ENCODE results near the gene DIP2A.
"Not testable (repeated sequence)": the region's sequence is repeated elsewhere in the genome, so short reads cannot be mapped to it uniquely, and the experiment has no call there.

DIP2A gene

DNA sequence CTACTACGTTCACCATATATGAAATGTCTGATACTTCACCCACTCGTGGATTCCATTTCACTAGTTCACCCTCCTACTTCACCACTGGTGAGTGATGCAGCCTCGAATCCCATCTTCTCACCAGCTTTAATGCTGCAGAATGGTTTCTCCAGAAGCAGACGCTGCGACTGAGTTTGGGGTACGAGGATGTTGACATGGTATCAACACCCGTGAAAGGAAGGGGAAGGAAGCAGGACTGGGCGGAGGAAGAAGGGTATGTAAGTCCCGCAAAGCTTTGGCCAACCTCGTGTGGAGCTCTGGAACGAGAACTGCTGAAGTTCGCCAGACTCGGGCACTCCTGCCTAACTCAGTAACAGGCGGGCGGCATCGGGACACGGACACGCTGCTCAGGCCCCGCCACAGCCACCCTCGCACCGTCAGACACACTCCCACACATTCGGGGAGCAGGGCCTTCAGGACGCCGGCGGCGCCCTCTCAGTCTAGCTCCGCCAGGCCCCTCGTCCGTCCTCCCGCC, 833 bp upstream of the DIP2A start:
- H3K36me3 ChIP-seq (ENCODE audit: control insufficient read depth, insufficient read depth, low read length), result peaks cover 2% of the 10 kb centered on the region
- peak overlapping the region; percentile 88 for H3K9ac ChIP-seq (ENCODE audit: low read length)

DNA sequence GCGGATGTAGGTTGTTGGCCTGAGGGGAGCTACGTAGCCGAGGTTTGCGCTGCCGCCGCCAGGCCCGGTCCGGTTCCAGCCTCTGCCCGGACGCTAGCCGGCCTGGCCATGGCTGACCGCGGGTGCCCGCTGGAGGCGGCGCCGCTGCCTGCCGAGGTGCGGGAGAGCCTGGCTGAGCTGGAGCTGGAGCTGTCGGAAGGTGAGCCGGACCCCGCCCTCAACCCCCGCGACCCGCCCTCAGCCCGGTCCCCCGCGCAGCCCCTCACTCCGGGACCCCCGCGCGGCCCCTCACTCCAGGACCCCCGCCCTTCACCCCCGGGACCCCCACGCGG, 299 bp downstream of the DIP2A start:
- peak overlapping the region; percentile 82 for H3K9ac ChIP-seq (ENCODE audit: low read length)
- peak overlapping the region; percentile 80 for H3K27ac ChIP-seq (ENCODE audit: low read depth, low read length)
- no peaks in the 10 kb centered on the region for H3K27me3 ChIP-seq (ENCODE audit: control insufficient read depth, insufficient read depth, low read length)
- H3K4me1 ChIP-seq (ENCODE audit: control insufficient read depth, insufficient read depth, low read length), result peaks cover 25% of the 10 kb centered on the region
- peak overlapping the region; percentile 84 for H3K4me3 ChIP-seq (ENCODE audit: low read length)
- H3K36me3 ChIP-seq (ENCODE audit: control insufficient read depth, insufficient read depth, low read length), result peaks cover 2% of the 10 kb centered on the region

More for the DNA sequence above, 833 bp upstream of the DIP2A start:
- H3K4me3 ChIP-seq (ENCODE audit: low read length), result peak overlapping the region; percentile 88
- H3K27ac ChIP-seq (ENCODE audit: low read depth, low read length), result peak overlapping the region; percentile 96
- H3K4me1 ChIP-seq (ENCODE audit: control insufficient read depth, insufficient read depth, low read length), result peaks cover 25% of the 10 kb centered on the region
- H3K27me3 ChIP-seq (ENCODE audit: control insufficient read depth, insufficient read depth, low read length), result no peaks in the 10 kb centered on the region

DNA sequence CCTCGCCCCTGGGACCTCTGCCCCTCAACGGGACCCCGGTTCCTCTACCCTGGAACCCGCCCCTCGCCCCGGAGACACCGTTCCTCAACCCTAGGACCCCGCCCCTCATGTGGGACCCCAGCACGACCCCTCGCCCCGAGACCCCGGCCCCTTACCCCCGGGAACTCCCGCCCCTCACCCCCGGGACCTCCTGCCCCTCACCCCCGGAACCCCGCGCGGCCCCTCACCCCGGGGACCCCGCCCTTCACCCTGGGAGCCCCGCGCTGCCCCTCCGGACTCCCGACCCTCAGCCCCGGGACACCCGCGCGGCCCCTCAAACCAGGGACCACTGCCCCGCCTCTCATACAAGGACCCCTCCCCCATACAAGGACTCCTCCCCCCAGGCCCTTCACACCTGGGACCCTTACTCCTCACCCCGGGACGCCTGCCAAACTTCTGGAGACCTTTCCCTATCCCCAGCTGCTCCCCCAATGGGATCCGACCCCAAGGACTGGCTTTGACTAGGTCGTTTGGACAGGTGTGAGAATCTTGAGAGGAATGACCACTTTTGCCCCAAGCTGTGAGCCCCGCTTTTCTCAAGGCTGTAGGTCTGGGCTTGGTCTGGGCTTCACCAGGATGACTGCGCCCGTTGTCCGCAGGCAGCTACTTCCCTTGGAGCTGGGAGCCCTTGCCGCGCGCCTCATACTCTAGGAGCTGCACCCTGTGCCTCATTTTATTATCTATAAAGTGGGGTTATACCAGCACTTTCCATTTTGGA, 843 bp downstream of the DIP2A start:
- H3K36me3 ChIP-seq (ENCODE audit: control insufficient read depth, insufficient read depth, low read length), result peaks cover 4% of the 10 kb centered on the region
- H3K4me1 ChIP-seq (ENCODE audit: control insufficient read depth, insufficient read depth, low read length), result peaks cover 25% of the 10 kb centered on the region

DNA sequence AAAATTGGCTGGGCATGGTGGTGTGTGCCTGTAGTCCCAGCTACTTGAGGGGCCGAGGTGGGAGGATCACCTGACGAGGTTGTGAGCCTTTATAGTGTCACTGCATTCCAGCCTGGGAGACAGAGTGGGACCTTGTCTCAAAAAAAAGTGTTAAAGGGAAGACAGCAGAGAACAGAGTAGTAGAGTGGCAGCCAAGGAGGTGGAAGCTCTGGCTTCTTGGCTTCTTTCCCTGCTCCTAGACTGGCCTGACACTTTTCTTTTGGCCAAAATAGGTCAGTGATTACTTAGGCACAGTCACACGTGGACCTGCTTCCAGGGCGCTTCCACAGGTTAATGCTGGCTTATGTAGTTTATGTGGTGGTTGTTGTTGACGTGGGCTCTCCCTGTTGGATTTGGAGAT, 3.2 kb downstream of the DIP2A start:
- Histone ChIP-seq H3K4me1 (ENCODE audit: control insufficient read depth, insufficient read depth, low read length) (peaks cover 14% of the 10 kb centered on the region), H3K27ac (ENCODE audit: low read depth, low read length) (no peak overlapping the region), H3K36me3 (ENCODE audit: control insufficient read depth, insufficient read depth, low read length) (peaks cover 2% of the 10 kb centered on the region), H3K27me3 (ENCODE audit: control insufficient read depth, insufficient read depth, low read length) (no peaks in the 10 kb centered on the region), H3K9ac (ENCODE audit: low read length) (no peak overlapping the region), H3K4me3 (ENCODE audit: low read length) (no peak overlapping the region)

More for the DNA sequence above, 843 bp downstream of the DIP2A start:
- no peak overlapping the region for H3K27ac ChIP-seq (ENCODE audit: low read depth, low read length)
- H3K4me3 ChIP-seq (ENCODE audit: low read length), result peak overlapping the region; percentile 84
- no peaks in the 10 kb centered on the region for H3K27me3 ChIP-seq (ENCODE audit: control insufficient read depth, insufficient read depth, low read length)
- H3K9ac ChIP-seq (ENCODE audit: low read length), result no peak overlapping the region

DNA sequence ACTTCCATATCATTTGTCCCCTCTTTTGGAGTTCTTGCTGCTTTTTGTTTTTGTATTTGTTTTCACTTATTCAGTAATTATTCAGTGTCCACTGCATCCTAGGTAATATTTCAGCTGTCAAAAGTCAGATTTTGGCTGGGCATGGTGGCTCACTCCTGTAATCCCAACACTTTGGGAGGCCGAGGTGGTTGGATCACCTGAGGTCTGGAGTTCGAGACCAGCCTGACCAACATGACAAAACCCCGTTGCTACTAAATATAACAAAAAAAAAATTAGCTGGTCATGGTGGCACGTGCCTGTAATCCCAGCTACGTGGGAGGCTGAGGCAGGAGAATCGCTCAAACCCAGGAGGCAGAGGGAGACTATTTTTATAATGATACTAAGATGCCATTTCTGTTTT, 6.5 kb downstream of the DIP2A start:
- not testable (repeated sequence) for H3K4me1 ChIP-seq (ENCODE audit: control insufficient read depth, insufficient read depth, low read length); H3K36me3 ChIP-seq (ENCODE audit: control insufficient read depth, insufficient read depth, low read length); H3K9ac ChIP-seq (ENCODE audit: low read length); H3K27ac ChIP-seq (ENCODE audit: low read depth, low read length); H3K4me3 ChIP-seq (ENCODE audit: low read length); H3K27me3 ChIP-seq (ENCODE audit: control insufficient read depth, insufficient read depth, low read length)

DNA sequence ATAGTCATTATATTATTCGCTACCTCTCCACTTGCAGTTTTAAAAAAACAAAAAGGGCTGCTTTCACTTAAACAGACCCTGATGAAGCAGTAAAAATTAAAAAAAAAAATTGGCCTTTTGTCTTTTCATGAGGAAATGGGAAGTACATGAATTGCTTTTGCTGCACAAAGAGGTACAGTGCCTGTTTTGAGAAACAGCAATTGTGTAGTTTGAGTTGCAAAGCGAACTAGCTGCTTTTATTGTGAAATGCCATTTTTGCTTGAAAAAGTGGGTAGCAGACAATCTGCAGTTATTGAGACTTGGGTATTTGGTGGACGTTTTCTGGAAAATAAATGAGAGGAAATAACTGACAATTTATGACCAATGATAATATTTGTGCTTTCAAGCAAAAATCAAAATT, 7.0 kb downstream of the DIP2A start:
- Histone ChIP-seq H3K4me3 (ENCODE audit: low read length) (no peak overlapping the region), H3K36me3 (ENCODE audit: control insufficient read depth, insufficient read depth, low read length) (peaks cover 6% of the 10 kb centered on the region), H3K4me1 (ENCODE audit: control insufficient read depth, insufficient read depth, low read length) (peaks cover 3% of the 10 kb centered on the region), H3K27me3 (ENCODE audit: control insufficient read depth, insufficient read depth, low read length) (no peaks in the 10 kb centered on the region), H3K27ac (ENCODE audit: low read depth, low read length) (no peak overlapping the region), H3K9ac (ENCODE audit: low read length) (no peak overlapping the region)

DNA sequence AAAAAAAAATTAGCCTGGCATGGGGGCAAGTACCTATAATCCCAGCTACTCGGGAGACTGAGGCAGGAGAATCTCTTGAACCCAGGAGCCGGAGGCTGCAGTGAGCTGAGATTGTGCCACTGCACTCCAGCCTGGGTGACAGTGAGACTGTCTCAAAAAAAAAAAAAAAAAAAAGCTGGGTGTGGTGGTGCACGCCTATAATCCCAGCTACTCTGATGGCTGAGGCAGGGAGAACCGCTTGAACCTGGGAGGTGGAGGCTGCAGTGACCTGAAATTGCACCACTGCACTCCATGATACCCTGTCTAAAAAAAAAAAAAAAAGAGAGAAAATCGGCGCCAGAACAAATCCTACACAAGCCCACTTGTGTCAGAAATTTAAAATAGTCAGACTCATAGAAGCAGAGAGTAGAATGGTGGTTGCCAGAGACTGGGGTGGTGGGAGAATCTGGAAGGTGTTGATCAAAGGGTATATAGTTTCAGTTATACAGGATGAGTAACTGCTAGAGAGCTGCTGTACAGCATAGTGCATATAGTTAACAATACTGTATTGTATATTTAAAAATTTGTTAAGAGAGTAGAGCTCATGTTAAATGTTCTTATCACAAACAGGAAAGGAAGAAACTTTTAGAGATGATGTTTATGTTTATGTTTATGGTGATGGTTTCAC, 9.6 kb downstream of the DIP2A start:
- Histone ChIP-seq H3K27ac (ENCODE audit: low read depth, low read length) (no peak overlapping the region), H3K36me3 (ENCODE audit: control insufficient read depth, insufficient read depth, low read length) (peaks cover 6% of the 10 kb centered on the region), H3K4me3 (ENCODE audit: low read length) (no peak overlapping the region), H3K4me1 (ENCODE audit: control insufficient read depth, insufficient read depth, low read length) (no peaks in the 10 kb centered on the region), H3K27me3 (ENCODE audit: control insufficient read depth, insufficient read depth, low read length) (no peaks in the 10 kb centered on the region), H3K9ac (ENCODE audit: low read length) (no peak overlapping the region)

DNA sequence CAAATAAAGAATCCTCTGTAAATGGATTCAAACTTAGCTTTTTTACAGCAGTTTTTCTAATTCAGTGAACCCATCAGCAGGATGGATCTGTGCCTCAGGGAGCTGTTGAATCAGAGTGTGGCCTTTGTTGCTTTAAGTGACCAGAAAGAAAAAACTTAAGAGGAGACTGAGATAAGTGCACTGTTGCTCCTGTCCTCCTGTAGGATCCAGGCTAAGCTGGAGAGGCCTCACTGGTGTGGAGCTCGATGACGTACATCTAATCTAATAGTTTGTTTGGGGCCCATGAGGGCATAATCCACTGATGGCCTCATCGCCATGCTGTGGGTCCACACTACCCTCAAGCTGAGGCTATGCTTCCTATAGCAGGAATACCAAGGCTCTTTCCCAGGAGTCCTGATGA, 10.6 kb downstream of the DIP2A start:
- no peaks in the 10 kb centered on the region for H3K4me1 ChIP-seq (ENCODE audit: control insufficient read depth, insufficient read depth, low read length)
- H3K9ac ChIP-seq (ENCODE audit: low read length), result no peak overlapping the region
- no peaks in the 10 kb centered on the region for H3K27me3 ChIP-seq (ENCODE audit: control insufficient read depth, insufficient read depth, low read length)
- H3K27ac ChIP-seq (ENCODE audit: low read depth, low read length), result no peak overlapping the region
- no peak overlapping the region for H3K4me3 ChIP-seq (ENCODE audit: low read length)
- H3K36me3 ChIP-seq (ENCODE audit: control insufficient read depth, insufficient read depth, low read length), result peaks cover 6% of the 10 kb centered on the region

DNA sequence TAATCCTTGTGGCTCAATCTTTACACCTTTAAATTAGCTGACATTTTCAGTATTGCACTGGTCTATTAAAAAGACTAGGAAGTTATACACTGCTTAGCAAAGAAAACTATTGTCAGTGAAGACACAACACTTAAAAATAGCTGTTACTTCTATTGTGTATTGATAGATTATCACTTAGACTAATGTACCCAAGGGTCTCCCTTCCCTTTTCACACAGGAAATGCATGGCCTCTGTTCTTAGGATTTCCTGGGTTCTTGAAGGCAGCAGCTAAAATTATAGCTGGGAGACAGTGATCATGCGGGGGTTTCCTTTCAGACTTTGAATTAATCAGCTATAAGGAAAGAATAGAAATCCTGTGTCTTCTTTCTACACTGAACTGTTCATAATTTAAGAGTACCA, 12.8 kb downstream of the DIP2A start:
- H3K27ac ChIP-seq (ENCODE audit: low read depth, low read length), result no peak overlapping the region

DNA sequence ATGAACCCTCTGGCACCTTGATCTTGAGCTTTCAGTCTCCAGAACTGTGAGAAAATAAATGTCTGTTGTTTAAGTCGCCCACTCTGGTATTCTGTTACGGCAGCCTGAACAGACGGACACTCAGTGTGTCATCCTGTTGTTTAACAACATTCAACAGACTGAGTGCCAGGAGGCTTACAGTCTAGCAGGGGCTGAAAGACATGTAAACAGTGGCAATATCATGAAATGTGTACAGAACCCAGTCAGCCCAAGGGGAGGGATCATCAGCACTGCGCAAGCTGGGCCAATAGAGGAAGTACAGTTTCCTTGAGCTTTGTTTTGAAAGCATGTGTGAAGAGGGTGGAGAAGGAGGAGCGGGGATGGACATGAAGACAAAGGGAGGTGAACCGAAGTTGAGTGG, 13.6 kb downstream of the DIP2A start:
- no peak overlapping the region for H3K4me3 ChIP-seq (ENCODE audit: low read length)
- no peak overlapping the region for H3K27ac ChIP-seq (ENCODE audit: low read depth, low read length)
- H3K27me3 ChIP-seq (ENCODE audit: control insufficient read depth, insufficient read depth, low read length), result no peaks in the 10 kb centered on the region
- H3K4me1 ChIP-seq (ENCODE audit: control insufficient read depth, insufficient read depth, low read length), result no peaks in the 10 kb centered on the region
- no peak overlapping the region for H3K9ac ChIP-seq (ENCODE audit: low read length)
- peaks cover 4% of the 10 kb centered on the region for H3K36me3 ChIP-seq (ENCODE audit: control insufficient read depth, insufficient read depth, low read length)

More for the DNA sequence above, 12.8 kb downstream of the DIP2A start:
- peaks cover 4% of the 10 kb centered on the region for H3K36me3 ChIP-seq (ENCODE audit: control insufficient read depth, insufficient read depth, low read length)
- no peak overlapping the region for H3K4me3 ChIP-seq (ENCODE audit: low read length)
- H3K4me1 ChIP-seq (ENCODE audit: control insufficient read depth, insufficient read depth, low read length), result no peaks in the 10 kb centered on the region
- no peak overlapping the region for H3K9ac ChIP-seq (ENCODE audit: low read length)
- H3K27me3 ChIP-seq (ENCODE audit: control insufficient read depth, insufficient read depth, low read length), result no peaks in the 10 kb centered on the region

DNA sequence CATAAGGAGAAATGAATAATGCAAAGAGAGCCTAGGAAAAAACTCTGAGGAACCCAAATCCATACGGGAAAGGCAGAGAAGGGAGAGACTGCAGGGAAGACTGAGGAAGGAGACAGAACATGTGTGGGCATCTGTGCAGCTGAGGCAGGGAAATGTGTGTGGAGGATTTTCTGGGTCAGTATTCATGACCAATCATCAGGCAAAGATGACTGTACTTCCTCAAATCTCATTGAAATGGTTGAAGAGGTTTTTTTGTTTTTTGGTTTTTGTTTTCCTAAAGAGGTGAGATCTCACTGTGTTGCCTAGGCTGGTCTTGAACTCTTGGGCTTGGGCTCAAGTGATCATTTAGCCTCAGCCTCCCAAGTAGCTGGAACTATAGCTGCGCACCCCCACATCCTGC, 15.7 kb downstream of the DIP2A start:
- Histone ChIP-seq H3K9ac (ENCODE audit: low read length) (no peak overlapping the region), H3K4me3 (ENCODE audit: low read length) (no peak overlapping the region), H3K36me3 (ENCODE audit: control insufficient read depth, insufficient read depth, low read length) (peaks cover 3% of the 10 kb centered on the region), H3K4me1 (ENCODE audit: control insufficient read depth, insufficient read depth, low read length) (no peaks in the 10 kb centered on the region), H3K27ac (ENCODE audit: low read depth, low read length) (no peak overlapping the region), H3K27me3 (ENCODE audit: control insufficient read depth, insufficient read depth, low read length) (no peaks in the 10 kb centered on the region)

DNA sequence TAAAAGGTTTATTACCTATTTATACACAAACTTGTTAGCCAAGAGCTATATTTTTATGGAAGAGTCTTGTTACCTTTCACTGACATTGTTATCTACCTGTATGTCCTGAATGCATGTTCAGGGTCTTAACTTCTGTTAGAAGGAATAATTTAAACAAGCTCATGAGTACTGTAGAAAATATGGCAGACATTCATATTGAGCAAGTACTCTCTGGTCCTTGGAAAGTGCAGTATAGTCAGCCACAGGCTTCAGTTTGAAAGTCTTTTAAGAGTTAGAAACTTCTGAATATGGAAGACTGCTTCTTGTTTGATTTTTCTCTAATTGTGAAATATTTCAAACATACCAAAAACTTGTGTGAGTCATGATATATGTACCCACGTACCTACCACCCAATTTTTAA, 16.6 kb downstream of the DIP2A start:
- no peak overlapping the region for H3K27ac ChIP-seq (ENCODE audit: low read depth, low read length)
- no peaks in the 10 kb centered on the region for H3K4me1 ChIP-seq (ENCODE audit: control insufficient read depth, insufficient read depth, low read length)
- H3K27me3 ChIP-seq (ENCODE audit: control insufficient read depth, insufficient read depth, low read length), result no peaks in the 10 kb centered on the region
- no peak overlapping the region for H3K4me3 ChIP-seq (ENCODE audit: low read length)
- no peaks in the 10 kb centered on the region for H3K36me3 ChIP-seq (ENCODE audit: control insufficient read depth, insufficient read depth, low read length)
- no peak overlapping the region for H3K9ac ChIP-seq (ENCODE audit: low read length)

DNA sequence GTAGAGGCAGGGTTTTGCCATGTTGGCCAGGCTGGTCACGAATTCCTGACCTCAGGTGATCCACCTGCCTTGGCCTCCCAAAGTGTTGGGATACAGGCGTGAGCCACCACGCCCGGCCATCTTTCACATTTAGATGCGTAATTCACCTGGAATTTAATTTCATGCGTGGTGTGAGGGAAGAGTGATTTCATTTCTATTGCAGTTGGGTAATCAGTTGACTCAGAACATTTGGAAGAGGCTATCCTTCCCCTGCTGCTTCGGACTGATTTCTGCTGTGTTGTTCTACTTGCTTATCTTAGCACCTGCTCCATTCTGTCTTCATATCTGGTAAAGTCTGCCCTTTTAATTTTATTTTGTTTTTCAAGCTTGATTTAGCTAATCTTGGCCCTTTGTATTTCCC, 19.1 kb downstream of the DIP2A start:
- Histone ChIP-seq H3K9ac (ENCODE audit: low read length) (no peak overlapping the region), H3K27ac (ENCODE audit: low read depth, low read length) (no peak overlapping the region), H3K27me3 (ENCODE audit: control insufficient read depth, insufficient read depth, low read length) (no peaks in the 10 kb centered on the region), H3K36me3 (ENCODE audit: control insufficient read depth, insufficient read depth, low read length) (no peaks in the 10 kb centered on the region), H3K4me1 (ENCODE audit: control insufficient read depth, insufficient read depth, low read length) (no peaks in the 10 kb centered on the region), H3K4me3 (ENCODE audit: low read length) (no peak overlapping the region)
